ENCODE results near the gene AGMAT.
A peak's percentile ranks its signal among the peaks of the same experiment; 100 is the strongest.
"Not testable (repeated sequence)": the region's sequence is repeated elsewhere in the genome, so short reads cannot be mapped to it uniquely, and the experiment has no call there.

AGMAT gene

DNA sequence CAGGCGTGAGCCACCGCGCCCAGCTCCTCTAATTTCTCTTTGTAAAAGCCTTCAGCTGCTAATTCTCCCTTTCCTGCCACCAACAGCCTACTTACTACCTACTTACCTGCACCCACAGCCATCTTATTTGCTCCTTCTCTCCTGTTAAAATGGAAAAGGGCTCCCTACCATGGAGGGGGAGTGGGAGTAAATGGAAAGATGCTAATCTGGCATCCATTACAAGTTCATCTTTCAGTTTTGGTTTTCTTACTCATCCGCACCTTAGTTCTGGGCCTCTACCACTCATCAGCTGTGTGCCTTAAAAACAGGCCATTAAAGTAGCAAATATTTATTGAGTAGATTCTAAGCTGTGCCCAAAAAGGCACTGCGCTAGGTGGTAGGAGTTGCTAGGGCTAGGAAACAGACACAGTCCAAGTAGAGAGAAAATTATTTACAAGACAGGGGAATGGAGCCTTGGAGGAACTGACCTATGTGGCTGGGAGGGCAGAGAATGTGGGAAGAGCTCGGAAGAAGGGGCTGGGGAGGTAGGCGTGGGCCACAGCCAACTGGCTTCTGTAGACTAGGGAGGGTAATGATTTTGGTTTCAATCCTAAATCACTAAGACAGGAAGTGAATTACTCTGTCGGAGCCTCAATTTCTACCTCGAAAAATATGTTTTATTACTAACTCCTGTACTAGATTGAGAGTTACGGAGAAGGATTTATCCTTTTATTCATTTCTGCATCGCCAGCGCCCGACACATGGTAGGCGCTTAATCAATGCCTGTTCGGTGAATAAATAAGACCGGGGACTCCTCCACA lies 31.7 kb upstream of the AGMAT start:
- DNase-seq (ENCODE audit: low read depth, low spot score), result no peak
- peak overlapping the region; percentile 56 for H3K4me3 ChIP-seq (ENCODE audit: low read length)

DNA sequence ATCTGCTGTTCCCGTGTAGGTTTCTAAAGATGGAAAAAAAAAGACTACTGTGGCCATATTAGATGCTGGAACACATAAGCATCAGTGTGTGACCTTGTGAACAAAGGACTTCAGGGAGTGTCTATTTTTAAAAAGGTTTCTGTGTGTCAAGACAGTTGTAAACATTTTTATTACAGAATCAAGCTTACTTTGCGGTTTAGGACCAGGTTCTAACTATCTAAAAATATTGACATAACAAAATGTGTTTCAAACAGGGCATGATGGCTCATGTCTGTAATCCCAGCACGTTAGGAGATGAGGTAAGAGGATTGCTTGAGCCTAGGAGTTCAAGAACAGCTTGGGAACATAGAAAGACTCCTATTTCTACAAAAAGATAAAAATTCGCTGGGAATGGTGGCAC lies 25.3 kb upstream of the AGMAT start:
- DNase-seq (ENCODE audit: low read depth, low spot score), result no peak
- H3K4me3 ChIP-seq (ENCODE audit: low read length), result no peak overlapping the region

DNA sequence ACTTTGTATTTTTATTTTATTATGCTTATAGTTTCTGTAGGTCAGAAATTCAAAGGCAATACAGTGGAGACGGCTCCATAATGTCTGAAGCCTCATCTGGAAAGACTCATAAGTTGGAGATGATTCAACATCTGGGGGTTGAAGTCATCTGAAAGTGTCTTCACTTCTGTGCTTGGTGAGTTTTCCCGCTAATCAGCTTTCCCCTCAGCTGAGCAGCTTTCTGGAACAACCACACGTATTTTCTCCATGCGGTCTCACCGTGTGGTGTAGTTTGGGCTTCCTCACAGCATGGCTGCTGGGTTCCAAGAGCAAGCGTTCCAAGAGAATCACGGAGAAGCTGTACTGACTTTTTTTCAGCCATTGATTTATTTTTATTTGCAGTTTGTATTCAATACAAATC lies 24.8 kb upstream of the AGMAT start:
- no peak overlapping the region for H3K4me3 ChIP-seq (ENCODE audit: low read length)
- no peak for DNase-seq (ENCODE audit: low read depth, low spot score)

DNA sequence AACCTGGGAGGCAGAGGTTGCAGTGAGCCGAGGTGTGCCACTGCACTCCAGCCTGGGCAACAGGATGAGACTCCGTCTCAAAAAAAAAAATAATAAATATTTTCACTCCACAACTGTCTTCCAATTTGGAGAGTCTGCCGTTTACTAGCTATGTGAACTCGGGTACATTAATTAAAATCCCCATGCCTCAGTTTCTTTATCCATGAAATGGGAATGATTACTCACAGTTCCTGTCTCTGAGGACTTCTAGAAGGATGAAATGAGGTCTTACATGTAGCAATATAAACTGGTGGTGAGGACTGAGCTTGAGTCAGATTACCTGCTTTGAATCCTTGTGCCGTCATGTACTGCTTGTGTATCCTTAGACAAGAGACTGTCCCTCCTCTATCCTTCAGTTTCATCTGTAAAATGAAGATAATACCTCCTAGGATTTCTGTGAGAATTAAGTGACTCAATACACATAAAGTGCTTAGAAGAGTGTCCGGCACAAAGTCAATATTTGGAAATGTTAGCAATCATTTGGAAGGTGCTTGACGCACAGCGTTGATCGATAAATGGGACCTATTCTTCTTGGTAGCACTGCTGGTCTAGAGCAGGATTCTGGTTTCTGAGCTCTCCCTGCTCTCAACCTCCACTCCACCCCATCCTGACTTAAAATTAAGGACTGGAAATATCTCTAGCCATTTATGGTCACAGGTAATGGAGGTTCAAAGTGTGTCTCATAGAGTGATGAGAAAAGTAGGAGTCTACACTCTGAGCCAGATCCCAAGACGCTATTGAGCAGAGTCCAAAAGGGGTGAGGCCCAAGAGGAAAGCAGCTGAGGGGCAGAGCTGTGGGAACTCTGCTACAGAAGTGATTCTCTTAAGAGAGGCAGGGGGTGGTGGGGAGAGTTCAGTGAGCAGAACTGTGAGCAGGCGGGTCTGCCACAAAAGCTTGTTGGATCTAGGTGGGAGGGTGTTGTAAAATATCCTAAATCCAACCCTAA lies 20.8 kb upstream of the AGMAT start:
- H3K4me3 ChIP-seq (ENCODE audit: low read length), result no peak overlapping the region
- DNase-seq (ENCODE audit: low read depth, low spot score), result no peak

DNA sequence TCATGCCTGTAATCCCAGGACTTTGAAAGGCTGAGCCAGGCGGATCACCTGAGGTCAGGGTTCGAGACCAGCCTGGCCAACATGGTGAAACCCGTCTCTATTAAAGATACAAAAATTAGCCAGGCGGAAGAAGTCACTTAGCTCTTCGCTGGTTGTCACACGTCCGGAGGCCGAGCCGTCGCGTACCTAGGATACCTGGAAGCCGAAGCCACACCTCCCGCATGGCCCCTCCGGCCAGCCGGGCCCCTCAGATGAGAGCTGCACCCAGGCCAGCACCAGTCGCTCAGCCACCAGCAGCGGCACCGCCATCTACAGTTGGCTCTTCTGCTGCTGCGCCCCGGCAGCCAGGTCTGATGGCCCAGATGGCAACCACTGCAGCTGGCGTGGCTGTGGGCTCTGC lies 19.5 kb upstream of the AGMAT start:
- not testable (repeated sequence) for DNase-seq (ENCODE audit: low read depth, low spot score); H3K4me3 ChIP-seq (ENCODE audit: low read length)

DNA sequence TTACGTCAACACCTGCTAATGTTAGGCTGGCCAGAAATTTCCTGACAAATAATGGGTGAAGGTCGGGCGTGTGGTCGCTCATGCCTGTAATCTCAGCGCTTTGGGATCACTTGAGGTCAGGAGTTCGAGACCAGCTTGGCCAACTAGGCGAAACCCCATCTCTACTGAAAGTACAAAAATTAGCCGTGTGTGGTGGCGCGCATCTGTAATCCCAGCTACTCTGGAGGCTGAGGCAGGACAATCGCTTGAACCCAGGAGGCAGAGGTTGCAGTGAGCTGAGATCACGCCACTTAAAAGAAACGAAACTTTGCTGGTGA lies 19.1 kb upstream of the AGMAT start:
- H3K4me3 ChIP-seq (ENCODE audit: low read length), result not testable (repeated sequence)

DNA sequence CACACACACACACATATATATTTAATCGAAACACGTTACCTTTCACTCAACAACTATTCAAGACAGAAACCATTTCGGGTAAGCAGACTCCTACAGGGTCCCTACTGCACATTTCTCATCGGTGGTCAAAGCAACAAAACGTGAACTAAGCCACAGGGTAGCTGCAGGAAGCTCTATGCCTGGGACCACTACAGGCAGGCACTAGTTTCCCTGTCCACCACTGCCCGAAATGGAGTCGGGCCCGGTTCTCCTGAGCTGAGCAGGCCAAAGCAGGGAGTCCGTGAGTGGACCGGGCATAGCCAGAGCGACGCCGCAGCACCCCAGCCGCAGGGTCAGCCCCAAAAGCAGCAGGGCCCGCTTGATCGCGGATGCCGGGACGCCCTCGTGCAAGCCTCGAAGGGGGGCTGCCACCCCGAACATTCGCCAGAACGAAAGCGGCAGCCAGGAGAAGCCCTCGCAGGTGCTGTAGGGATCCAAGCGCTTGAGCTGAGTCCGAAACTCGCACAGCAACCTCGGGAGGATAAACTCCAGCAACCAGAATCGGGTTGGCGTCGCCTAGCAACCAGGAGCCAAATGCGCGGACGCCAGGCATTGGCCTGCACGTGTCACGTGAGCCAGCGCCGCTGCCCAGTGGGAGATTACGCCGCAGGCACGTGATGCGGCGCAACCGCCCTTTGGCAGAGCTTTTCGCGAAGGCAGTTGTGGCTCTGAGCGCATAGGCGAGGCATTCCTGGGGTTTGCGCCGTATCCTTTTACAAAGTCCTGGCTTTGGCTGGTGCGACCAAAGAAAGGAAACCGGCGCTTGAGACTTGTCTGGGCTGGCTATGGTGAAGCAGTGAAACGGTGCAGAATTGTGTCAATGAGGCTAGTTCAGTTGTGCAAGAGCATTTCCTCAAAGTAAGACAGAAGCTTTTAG lies 18.5 kb upstream of the AGMAT start:
- no peak overlapping the region for H3K4me3 ChIP-seq (ENCODE audit: low read length)
- no peak for DNase-seq (ENCODE audit: low read depth, low spot score)

More for the DNA sequence above, 19.1 kb upstream of the AGMAT start:
- not testable (repeated sequence) for DNase-seq (ENCODE audit: low read depth, low spot score)

DNA sequence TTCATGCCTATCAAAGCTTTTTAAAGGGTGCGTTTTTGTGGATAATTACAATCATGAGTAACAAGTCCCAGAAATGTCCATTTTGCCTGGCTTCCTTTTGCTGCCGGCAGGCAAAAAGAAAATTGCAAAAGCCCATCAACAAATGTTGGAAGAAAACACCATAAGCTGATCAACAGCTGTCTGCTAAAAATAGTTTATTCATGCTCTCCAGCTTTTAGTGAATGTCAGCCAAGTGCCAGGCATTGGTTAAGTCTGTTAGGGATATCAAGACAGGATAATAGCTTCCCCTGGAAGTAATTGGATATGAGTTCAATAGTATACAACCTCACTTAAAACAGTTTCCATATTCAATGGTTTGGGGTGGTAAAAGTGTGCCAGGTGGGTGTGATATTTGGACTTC lies 13.6 kb upstream of the AGMAT start:
- H3K4me3 ChIP-seq (ENCODE audit: low read length), result no peak overlapping the region
- no peak for DNase-seq (ENCODE audit: low read depth, low spot score)

DNA sequence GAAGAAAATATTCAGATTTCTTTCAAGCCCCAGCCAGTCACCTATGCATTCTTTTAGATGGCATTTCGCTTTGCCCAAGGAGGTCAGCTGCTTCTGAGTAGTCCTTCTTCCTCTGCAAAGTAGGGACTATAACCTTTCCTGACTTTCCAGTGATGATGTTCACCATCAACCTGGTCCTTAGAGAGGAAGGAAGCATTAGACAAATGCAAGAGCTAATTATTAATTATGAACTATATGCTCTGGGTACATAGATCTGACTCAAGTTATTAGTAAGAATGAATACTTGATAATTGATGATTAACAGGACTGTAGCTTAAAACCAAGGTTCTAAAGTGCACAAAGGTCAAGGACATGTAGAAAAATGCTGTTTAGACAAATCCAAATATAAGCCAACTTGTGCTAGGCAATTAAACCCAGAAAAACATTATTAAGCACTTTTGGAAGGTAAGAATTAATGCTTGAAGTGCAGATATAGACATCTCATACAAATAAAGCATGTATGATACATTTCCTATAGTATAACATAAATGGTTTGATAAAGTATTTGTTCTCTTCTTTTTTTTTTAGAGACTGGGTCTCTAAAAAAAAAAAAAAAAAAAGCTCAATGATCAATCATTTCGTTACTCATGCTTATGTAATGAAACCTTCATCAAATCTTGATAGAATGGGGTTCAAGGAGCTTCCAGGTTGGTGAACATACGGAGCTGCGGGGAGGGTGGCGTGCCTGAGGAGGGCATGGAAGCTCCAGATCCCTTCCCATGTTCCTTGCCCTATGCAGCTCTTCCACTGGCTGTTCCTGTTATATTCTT lies 11.2 kb upstream of the AGMAT start:
- no peak for DNase-seq (ENCODE audit: low read depth, low spot score)
- H3K4me3 ChIP-seq (ENCODE audit: low read length), result no peak overlapping the region

DNA sequence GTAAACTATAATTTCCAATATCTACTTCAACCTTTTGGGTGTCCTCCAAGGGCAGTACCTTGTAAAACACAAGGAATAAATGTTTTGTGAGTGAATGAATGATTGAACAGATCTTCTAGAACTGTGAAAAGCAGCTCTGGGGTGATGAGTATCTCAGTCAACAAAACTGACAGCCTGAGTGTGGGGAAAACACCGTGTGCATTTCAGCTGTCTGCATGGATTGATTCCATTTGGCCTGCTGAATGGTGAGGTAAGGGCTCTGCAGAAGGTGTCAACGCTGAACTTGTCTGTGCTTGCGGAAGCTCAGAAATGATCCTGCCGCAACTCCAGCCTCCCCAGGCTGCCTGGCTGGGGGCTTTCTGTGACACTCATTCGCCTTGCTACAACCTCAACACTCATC lies 7.4 kb upstream of the AGMAT start:
- DNase-seq (ENCODE audit: low read depth, low spot score), result no peak
- no peak overlapping the region for H3K4me3 ChIP-seq (ENCODE audit: low read length)

DNA sequence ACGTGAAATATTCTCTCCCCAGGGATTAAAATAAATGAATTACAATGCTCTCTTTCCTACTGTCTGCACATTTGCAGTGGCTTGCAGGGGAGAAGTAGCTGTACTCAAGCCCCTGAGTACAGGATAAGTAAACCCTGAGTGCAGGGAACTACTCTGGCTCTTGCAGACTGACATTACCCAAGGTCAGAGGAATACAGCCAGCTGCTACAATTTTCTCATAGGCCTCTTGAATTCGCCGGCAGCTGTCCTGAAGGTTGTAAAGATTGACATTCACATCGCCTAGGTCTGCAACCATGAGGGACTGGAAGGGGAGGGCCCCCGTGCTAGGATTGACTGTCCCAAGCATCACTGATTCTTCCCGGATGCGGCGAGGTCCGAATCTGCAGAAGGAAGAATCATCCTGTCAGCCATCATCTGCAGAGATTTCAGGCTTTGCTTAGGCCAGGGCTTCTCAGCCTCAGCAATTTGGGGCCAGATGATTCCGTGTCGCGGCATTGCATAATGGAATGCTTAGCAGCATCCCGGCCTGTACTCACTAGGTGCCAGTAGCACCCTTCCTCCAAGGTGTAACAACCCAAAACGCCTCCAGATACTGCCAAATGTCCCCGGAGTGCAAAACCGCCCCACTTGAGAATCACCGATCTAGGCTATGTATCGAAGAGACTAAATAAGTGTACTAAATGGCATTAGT lies 1.7 kb downstream of the AGMAT start:
- H3K4me3 ChIP-seq (ENCODE audit: low read length), result no peak overlapping the region
- no peak for DNase-seq (ENCODE audit: low read depth, low spot score)

DNA sequence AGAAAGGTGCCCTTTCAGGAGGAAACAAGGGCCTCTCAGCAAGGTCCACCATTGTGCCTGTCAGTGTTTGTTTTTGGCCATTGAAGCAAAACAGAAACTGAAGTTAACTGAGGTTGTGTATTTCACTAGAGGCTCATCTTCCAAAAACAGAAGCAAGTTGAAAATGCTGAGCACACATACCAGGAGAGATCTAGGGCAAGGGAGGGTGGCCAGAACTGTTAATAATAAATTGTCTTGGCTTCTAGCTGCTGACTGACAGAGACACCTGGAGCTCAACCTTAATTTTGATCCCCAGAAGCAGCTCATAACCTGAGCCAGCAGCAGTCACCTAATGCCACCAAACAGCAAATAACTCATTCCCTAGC lies 5.2 kb downstream of the AGMAT start:
- DNase-seq (ENCODE audit: low read depth, low spot score), result no peak
- H3K4me3 ChIP-seq (ENCODE audit: low read length), result no peak overlapping the region

DNA sequence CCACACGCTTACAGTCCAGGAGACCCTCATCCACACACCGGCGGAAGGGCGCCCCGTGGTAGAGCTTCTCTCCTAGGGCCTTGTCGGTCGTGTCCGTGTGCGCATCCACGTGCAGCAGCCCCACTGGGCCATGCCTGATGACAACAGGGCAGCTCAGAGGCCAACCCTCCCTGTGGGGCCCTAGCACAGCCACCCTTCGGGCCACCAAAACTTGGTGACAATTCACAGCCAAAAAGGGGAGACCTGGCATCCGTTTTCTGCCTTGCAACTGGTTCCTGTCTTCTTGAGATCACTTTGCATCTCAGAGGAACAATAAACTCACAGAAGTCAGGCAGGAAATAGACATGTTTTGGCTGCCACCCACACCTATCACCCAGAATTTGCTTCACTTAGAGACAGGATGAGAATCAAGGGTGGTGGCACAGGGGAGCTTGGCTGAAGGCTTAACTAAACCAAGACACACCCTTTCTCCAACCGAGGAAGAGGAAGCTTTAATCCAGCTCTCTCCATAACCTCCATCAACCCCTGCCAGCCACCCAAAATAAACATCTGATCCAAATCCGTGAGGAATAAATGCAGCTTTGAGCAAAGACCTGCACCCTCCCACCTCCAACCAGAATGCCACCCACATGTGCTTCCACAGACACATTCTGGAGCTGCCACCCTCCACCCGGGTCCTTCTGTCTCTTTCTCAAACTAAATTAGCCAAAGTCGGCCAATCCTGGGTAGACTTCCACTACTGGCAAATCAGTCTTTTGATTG lies 5.7 kb downstream of the AGMAT start:
- no peak overlapping the region for H3K4me3 ChIP-seq (ENCODE audit: low read length)
- peak; percentile 32 for DNase-seq (ENCODE audit: low read depth, low spot score)

DNA sequence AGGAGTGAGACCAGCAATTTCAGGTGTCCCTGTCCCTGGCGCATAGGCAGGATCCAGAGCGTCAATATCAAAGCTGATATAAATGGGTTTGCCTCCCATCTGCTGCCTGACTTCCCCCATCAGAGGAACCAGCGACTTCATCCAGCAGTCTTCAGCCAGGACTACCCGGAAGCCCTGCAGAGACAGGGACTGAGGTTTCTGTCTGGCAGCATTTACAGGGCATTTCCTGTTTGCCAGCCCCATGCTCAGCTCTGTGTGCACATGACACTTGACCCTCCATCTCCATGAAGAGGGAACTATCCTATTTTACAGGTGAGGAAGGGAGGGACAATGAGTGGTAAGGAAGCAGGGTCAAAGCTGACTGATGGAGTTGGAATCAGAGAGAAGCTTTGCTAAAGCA lies 7.2 kb downstream of the AGMAT start:
- no peak for DNase-seq (ENCODE audit: low read depth, low spot score)
- H3K4me3 ChIP-seq (ENCODE audit: low read length), result no peak overlapping the region

DNA sequence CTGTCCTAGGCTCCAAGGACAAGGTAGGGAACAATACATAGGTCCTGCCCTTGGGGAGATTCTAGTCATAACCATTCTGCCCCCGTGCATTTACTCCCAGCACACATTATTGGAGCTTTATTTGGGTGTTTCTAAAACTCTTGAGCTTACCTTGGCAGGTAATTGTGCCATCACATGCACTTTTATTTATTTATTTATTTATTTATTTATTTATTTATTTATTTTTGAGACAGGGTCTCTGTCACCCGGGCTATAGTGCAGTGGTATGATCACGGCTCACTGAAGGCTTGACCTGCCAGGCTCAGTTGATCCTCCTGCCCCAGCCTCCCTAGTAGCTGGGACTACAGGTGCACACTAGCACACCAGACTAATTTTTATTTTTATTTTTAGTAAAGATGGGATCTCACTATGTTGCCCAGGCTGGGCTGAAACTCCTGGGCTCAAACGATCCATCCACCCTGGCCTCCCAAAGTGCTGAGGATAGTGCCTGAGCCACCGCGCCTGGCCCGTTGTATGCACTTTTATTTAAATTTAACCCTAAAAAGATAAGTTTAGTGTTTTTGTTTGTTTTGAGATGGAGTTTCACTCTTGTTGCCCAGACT lies 9.2 kb downstream of the AGMAT start:
- DNase-seq (ENCODE audit: low read depth, low spot score), result no peak
- no peak overlapping the region for H3K4me3 ChIP-seq (ENCODE audit: low read length)

DNA sequence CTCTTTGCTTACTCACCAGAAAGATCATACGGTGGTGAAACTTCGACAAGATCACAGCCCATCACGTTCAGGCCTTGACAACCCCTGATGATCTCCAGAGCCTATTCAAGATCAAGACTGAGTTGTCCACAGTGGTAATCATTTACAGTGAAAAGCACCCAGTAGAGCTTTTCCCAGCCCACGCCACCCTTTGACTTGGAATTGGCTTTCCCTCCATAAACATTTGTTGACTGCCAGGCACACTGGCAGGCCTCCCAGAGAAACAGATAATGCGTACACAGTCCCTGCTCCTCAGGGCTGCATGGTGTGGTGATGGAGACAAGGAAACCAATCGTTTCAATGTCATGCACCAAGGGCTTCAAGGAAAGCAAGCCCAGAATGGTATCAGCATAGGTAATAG lies 10.1 kb downstream of the AGMAT start:
- DNase-seq (ENCODE audit: low read depth, low spot score), result no peak
- no peak overlapping the region for H3K4me3 ChIP-seq (ENCODE audit: low read length)

DNA sequence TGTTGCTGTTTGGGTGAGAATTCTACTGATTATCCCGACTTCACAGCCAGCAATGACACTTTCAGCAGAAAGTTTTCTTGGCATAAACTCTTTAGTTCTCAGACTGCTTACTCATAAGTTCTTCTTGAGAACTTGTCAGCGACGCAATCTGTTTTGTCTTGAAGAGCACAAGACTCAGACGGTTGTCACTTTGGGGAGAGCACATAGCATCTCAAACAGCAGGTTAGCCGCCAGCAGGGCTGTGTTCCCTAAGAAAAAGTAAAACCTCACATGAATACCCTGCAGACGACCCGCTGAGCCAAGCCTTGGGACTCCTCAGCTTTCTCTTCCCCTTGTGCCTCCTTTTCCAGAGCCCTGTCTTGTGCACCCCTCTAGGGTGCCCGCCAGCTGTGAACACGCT lies 11.4 kb downstream of the AGMAT start:
- DNase-seq (ENCODE audit: low read depth, low spot score), result no peak
- H3K4me3 ChIP-seq (ENCODE audit: low read length), result no peak overlapping the region

Measured in Jurkat, Clone E6-1 (cell line).